GM23248 (cell line): ENCODE measurements around the gene MYRIP. TPM values are rescaled to one million over a fixed set of nuclear protein-coding genes. Genes with fewer than 3 reads are reported as not detected.

ENCODE experiments used
- DNase-seq: peaks from one replicate; pipeline ENCODE4 v3.0.0-alpha.2; 2015
- H2AFZ ChIP-seq: fragments of 200-600 bp; sonication (generic); 2 replicates; pipeline ENCODE4 v1.6.1; 2016; ENCODE audit warnings: antibody characterized with exemption
- H3F3A ChIP-seq: fragments of 200-600 bp; sonication (generic); 2 replicates; pipeline ENCODE4 v1.6.1; 2016; ENCODE audit warnings: mild to moderate bottlenecking, antibody characterized with exemption, mixed run types; ENCODE audit not compliant: insufficient read depth
- H3K27ac ChIP-seq: fragments of 200-600 bp; sonication (generic); 2 replicates; pipeline ENCODE4 v1.5.1; 2016; ENCODE audit warnings: mild to moderate bottlenecking
- H3K27me3 ChIP-seq: fragments of 200-600 bp; sonication (generic); replicated peaks from 2 replicates; pipeline ENCODE4 v1.6.1; 2016; ENCODE audit warnings: mild to moderate bottlenecking; ENCODE audit not compliant: insufficient read depth
- H3K36me3 ChIP-seq: fragments of 200-600 bp; sonication (generic); 2 replicates; pipeline ENCODE4 v1.6.1; 2016; ENCODE audit warnings: low read depth, mild to moderate bottlenecking
- H3K4me1 ChIP-seq: fragments of 200-600 bp; sonication (generic); 2 replicates; pipeline ENCODE4 v1.6.1; 2016; ENCODE audit warnings: mild to moderate bottlenecking; ENCODE audit not compliant: insufficient read depth
- H3K4me2 ChIP-seq: fragments of 200-600 bp; sonication (generic); one replicate; pipeline ENCODE4 v1.6.1; 2016; ENCODE audit warnings: mild to moderate bottlenecking; ENCODE audit not compliant: unreplicated experiment
- H3K4me3 ChIP-seq: fragments of 200-600 bp; sonication (generic); 2 replicates; pipeline ENCODE4 v1.5.1; 2016; ENCODE audit warnings: mild to moderate bottlenecking
- H3K79me2 ChIP-seq: fragments of 200-600 bp; sonication (generic); 2 replicates; pipeline ENCODE4 v1.6.1; 2016; ENCODE audit warnings: mild to moderate bottlenecking; ENCODE audit not compliant: insufficient read depth
- H3K9ac ChIP-seq: fragments of 200-600 bp; sonication (generic); 2 replicates; pipeline ENCODE4 v1.6.1; 2016; ENCODE audit warnings: mild to moderate bottlenecking
- H3K9me2 ChIP-seq: fragments of 200-600 bp; sonication (generic); 2 replicates; pipeline ENCODE4 v1.6.1; 2016; ENCODE audit warnings: mixed run types, mild to moderate bottlenecking, moderate library complexity; ENCODE audit not compliant: insufficient read depth
- H3K9me3 ChIP-seq: fragments of 200-600 bp; sonication (generic); one replicate; pipeline ENCODE4 v1.6.1; 2017; ENCODE audit warnings: low read depth
- H4K20me1 ChIP-seq: fragments of 200-600 bp; sonication (generic); 2 replicates; pipeline ENCODE4 v1.6.0; 2016; ENCODE audit not compliant: insufficient read depth
- EZH2 ChIP-seq: fragments of 200-600 bp; sonication (generic); IDR thresholded peaks from 2 replicates; pipeline ENCODE4 v1.6.1; 2018; ENCODE audit warnings: antibody characterized with exemption, mild to moderate bottlenecking; ENCODE audit not compliant: insufficient read depth, poor library complexity, severe bottlenecking
- EZH2phosphoT487 ChIP-seq: fragments of 200-600 bp; sonication (generic); IDR thresholded peaks from 2 replicates; pipeline ENCODE4 v1.6.1; 2018; ENCODE audit warnings: antibody characterized with exemption, moderate library complexity, mild to moderate bottlenecking, low read depth; ENCODE audit not compliant: insufficient read depth
- WGBS, 2 experiments: methylation state at CpG; one replicate each; pipeline ENCODE4 v1.1.6; 2015 to 2017; ENCODE audit warnings: low lambda C conversion rate in 2 of 2, low coverage in 1 of 2; ENCODE audit errors: missing lambda C conversion rate in 2 of 2; 5-methylcytosine and 5-hydroxymethylcytosine counted together
- in situ Hi-C: fragments of 300-500 bp; cut with MboI; formaldehyde crosslinking; loops from 2 replicates; pipeline ENCODE4 v1.15.0; 2020
- polyA plus RNA-seq: library from polyadenylated mRNA; unstranded; fragments of >200 nt; fragmentation: Nextera tagmentation; extraction: Ambion mirVana; gene quantifications from 2 replicates; pipeline ENCODE4 v1.2.1, GENCODE V29; 2016
- total RNA-seq: library from RNA; depleted of rRNA; stranded (reverse); fragments of >200 nt; shearing (Covaris generic); gene quantifications from 2 replicates; pipeline ENCODE4 v1.2.3, GENCODE V29; 2014

The MYRIP gene
- total and polyA plus RNA-seq, 2 experiments from 2014 or later = 0.11 to 0.32 TPM

DNA sequence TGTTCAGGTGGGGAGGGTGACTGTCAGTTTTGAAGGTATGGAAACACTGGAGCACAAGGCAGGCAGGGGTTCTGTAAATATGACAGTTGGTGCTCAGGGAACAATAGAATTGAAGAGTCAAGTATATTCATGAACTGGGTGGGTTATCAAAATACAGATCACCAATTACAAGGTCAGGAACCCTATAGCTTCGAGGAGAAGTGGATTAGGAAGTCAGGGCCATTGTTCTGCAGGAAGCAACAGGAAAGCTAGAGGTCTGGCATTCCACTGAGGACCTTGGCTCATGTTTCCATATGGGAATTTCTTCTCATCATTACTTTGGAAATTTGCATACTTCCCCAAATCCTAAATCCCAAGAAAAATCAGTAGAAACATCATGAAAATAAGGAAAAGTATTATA, 125.9 kb downstream of the MYRIP start:
- Histone ChIP-seq H3K36me3 (no peaks in the 10 kb centered on the region), H3K9me3 (no peaks in the 10 kb centered on the region), H4K20me1 (no peaks in the 10 kb centered on the region), H3K4me1 (no peaks in the 10 kb centered on the region), H3K4me2 (no peak overlapping the region), H3K27me3 (no peaks in the 10 kb centered on the region), H2AFZ (no peak overlapping the region), H3K9me2 (no peaks in the 10 kb centered on the region), H3K27ac (no peak overlapping the region), H3K79me2 (no peaks in the 10 kb centered on the region), H3K9ac (no peak overlapping the region), H3F3A (no peaks in the 10 kb centered on the region), H3K4me3 (no peak overlapping the region)
- TF ChIP-seq EZH2phosphoT487 = no peak
- TF ChIP-seq EZH2 = no peak
- WGBS, 2 experiments = 33 to 40% methylated on average over 1 of the region's 1 CpG
- in situ Hi-C loops = no loop called here
- no peak for DNase-seq

GRCh38 chr3:39936848-39937247, 127.4 kb downstream of the MYRIP start:
- H3K9me3 ChIP-seq = no peaks in the 10 kb centered on the region
- H4K20me1 ChIP-seq = no peaks in the 10 kb centered on the region
- H3K36me3 ChIP-seq = no peaks in the 10 kb centered on the region
- no peaks in the 10 kb centered on the region for H3K27me3 ChIP-seq
- H3F3A ChIP-seq = no peaks in the 10 kb centered on the region
- H3K9ac ChIP-seq = no peak overlapping the region
- H2AFZ ChIP-seq = no peak overlapping the region
- no peak overlapping the region for H3K4me3 ChIP-seq
- H3K4me1 ChIP-seq = no peaks in the 10 kb centered on the region
- WGBS, 2 experiments = 70 to 75% methylated on average over 1 of the region's 1 CpG
- no peak overlapping the region for H3K27ac ChIP-seq
- in situ Hi-C loops = no loop called here
- DNase-seq = no peak
- H3K79me2 ChIP-seq = no peaks in the 10 kb centered on the region
- no peaks in the 10 kb centered on the region for H3K9me2 ChIP-seq
- H3K4me2 ChIP-seq = no peak overlapping the region
- TF ChIP-seq EZH2 (no peak), EZH2phosphoT487 (no peak)

DNA sequence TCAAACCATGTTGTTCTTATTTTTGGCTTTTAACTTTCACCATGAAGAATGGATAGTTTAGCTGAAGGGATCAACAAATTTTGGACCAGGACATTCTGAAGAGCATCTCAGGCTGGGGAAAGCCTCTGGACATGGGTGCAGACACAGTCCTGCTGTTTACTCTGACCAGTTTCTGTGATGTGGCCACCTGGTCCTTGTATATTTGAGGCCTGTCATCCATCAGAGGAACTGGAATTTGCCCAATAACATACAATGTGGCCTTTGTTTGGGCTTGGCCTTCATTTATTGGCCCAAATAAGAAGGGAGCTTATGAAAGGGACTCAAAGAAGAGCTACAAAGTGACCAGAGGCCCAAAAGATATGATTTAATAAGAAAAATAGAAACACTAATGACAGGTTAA, 127.9 kb downstream of the MYRIP start:
- DNase-seq = no peak
- in situ Hi-C loops = no loop called here

GRCh38 chr3:39937874-39938273, 128.5 kb downstream of the MYRIP start:
- no peaks in the 10 kb centered on the region for H3K36me3 ChIP-seq
- no peaks in the 10 kb centered on the region for H3K9me3 ChIP-seq
- H2AFZ ChIP-seq = no peak overlapping the region
- H4K20me1 ChIP-seq = no peaks in the 10 kb centered on the region
- no peaks in the 10 kb centered on the region for H3K79me2 ChIP-seq
- no peaks in the 10 kb centered on the region for H3F3A ChIP-seq
- 31 to 65% methylated on average over 1 of the region's 1 CpG for whole genome bisulfite sequencing, 2 experiments
- H3K4me2 ChIP-seq = no peak overlapping the region
- in situ Hi-C loops = no loop called here
- DNase-seq = no peak
- no peaks in the 10 kb centered on the region for H3K27me3 ChIP-seq
- H3K9me2 ChIP-seq = no peaks in the 10 kb centered on the region
- no peak overlapping the region for H3K9ac ChIP-seq
- H3K4me3 ChIP-seq = no peak overlapping the region
- no peaks in the 10 kb centered on the region for H3K4me1 ChIP-seq
- TF ChIP-seq EZH2phosphoT487 = no peak
- TF ChIP-seq EZH2 = no peak
- H3K27ac ChIP-seq = no peak overlapping the region

More for the DNA sequence above, 127.9 kb downstream of the MYRIP start:
- Histone ChIP-seq H3K79me2 (no peaks in the 10 kb centered on the region), H3K4me3 (no peak overlapping the region), H3K9me3 (no peaks in the 10 kb centered on the region), H3F3A (no peaks in the 10 kb centered on the region), H3K9me2 (no peaks in the 10 kb centered on the region), H3K36me3 (no peaks in the 10 kb centered on the region), H3K9ac (no peak overlapping the region), H3K4me2 (no peak overlapping the region), H3K27ac (no peak overlapping the region), H3K27me3 (no peaks in the 10 kb centered on the region), H4K20me1 (no peaks in the 10 kb centered on the region), H2AFZ (no peak overlapping the region), H3K4me1 (no peaks in the 10 kb centered on the region)
- TF ChIP-seq EZH2 (no peak), EZH2phosphoT487 (no peak)

DNA sequence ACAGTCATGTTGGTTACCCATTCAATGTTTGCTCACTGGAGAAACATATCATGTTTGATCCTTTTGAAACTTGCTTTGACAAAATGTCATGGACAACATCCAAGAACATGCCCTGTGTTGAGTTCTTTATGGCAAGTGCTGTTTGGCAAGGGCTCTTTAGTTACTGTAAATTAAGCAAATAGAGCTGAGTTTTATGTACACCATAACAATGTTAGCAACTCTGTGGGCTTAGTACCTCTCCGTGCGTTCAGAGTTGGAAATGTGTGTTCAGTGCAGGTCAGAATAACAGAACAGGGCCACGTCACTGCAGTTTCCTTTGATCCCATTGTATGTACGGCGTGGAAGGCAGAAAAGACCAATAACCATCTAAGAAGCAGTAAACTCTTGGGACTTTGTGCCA, 132.5 kb downstream of the MYRIP start:
- H2AFZ ChIP-seq = no peak overlapping the region
- TF ChIP-seq EZH2 = no peak
- no peak for TF ChIP-seq EZH2phosphoT487
- H3K36me3 ChIP-seq = no peaks in the 10 kb centered on the region
- in situ Hi-C loops = no loop called here
- 84% methylated on average over 5 of the region's 5 CpGs for WGBS, 2 experiments
- H4K20me1 ChIP-seq = no peaks in the 10 kb centered on the region
- H3F3A ChIP-seq = no peaks in the 10 kb centered on the region
- H3K27ac ChIP-seq = no peak overlapping the region
- H3K79me2 ChIP-seq = no peaks in the 10 kb centered on the region
- no peaks in the 10 kb centered on the region for H3K27me3 ChIP-seq
- no peaks in the 10 kb centered on the region for H3K4me1 ChIP-seq
- H3K9me3 ChIP-seq = no peaks in the 10 kb centered on the region
- no peak for DNase-seq
- no peak overlapping the region for H3K4me3 ChIP-seq
- H3K4me2 ChIP-seq = no peak overlapping the region
- no peaks in the 10 kb centered on the region for H3K9me2 ChIP-seq
- no peak overlapping the region for H3K9ac ChIP-seq
